Hepatocyte (in vitro differentiated cells): Measurements from ENCODE around the gene WASF2. TPM values are rescaled to one million over a fixed set of nuclear protein-coding genes. Genes with fewer than 3 reads are reported as not detected.

Experiments used
- DNase-seq: peaks from one replicate; pipeline ENCODE4 v3.0.0-alpha.2; 2016; ENCODE audit warnings: low spot score
- H2AFZ ChIP-seq: fragments of 200-600 bp; sonication (generic); 2 replicates; pipeline ENCODE4 v1.6.0; 2016; ENCODE audit warnings: antibody characterized with exemption, mild to moderate bottlenecking
- H3K27ac ChIP-seq: fragments of 200-600 bp; sonication (generic); 2 replicates; pipeline ENCODE4 v1.5.1; 2016; ENCODE audit warnings: mild to moderate bottlenecking
- H3K27me3 ChIP-seq: fragments of 200-600 bp; sonication (generic); 2 replicates; pipeline ENCODE4 v1.6.1; 2016
- H3K36me3 ChIP-seq: fragments of 200-600 bp; sonication (generic); replicated peaks from 2 replicates; pipeline ENCODE4 v1.5.1; 2016; ENCODE audit warnings: low read depth; ENCODE audit not compliant: insufficient read depth
- H3K4me1 ChIP-seq: fragments of 200-600 bp; sonication (generic); 2 replicates; pipeline ENCODE4 v1.5.1; 2016; ENCODE audit warnings: mild to moderate bottlenecking, moderate library complexity; ENCODE audit not compliant: insufficient read depth
- H3K4me2 ChIP-seq: fragments of 200-600 bp; sonication (generic); 2 replicates; pipeline ENCODE4 v1.6.0; 2016
- H3K4me3 ChIP-seq: fragments of 200-600 bp; sonication (generic); 2 replicates; pipeline ENCODE4 v1.5.1; 2016; ENCODE audit warnings: mild to moderate bottlenecking
- H3K79me2 ChIP-seq: fragments of 200-600 bp; sonication (generic); 2 replicates; pipeline ENCODE4 v1.6.0; 2017; ENCODE audit warnings: mild to moderate bottlenecking
- H3K9me2 ChIP-seq: fragments of 200-600 bp; sonication (generic); replicated peaks from 2 replicates; pipeline ENCODE4 v1.6.0; 2017; ENCODE audit warnings: mild to moderate bottlenecking; ENCODE audit not compliant: insufficient read depth
- H3K9me3 ChIP-seq: fragments of 200-600 bp; sonication (generic); 2 replicates; pipeline ENCODE4 v1.5.1; 2016; ENCODE audit warnings: low read depth, mild to moderate bottlenecking
- H4K20me1 ChIP-seq: fragments of 200-600 bp; sonication (generic); 2 replicates; pipeline ENCODE4 v1.6.0; 2016; ENCODE audit warnings: mild to moderate bottlenecking; ENCODE audit not compliant: insufficient read depth, poor library complexity, severe bottlenecking
- EZH2 ChIP-seq: fragments of 200-600 bp; sonication (generic); IDR thresholded peaks from 2 replicates; pipeline ENCODE4 v1.6.1; 2016; ENCODE audit warnings: antibody characterized with exemption, mild to moderate bottlenecking, borderline replicate concordance
- EZH2phosphoT487 ChIP-seq: fragments of 200-600 bp; sonication (generic); IDR thresholded peaks from one replicate; pipeline ENCODE4 v1.6.1; 2018; ENCODE audit warnings: antibody characterized with exemption, mild to moderate bottlenecking, low read depth, moderate library complexity; ENCODE audit not compliant: unreplicated experiment, severe bottlenecking
- WGBS: methylation state at CpG from one replicate; pipeline ENCODE4 v1.1.6; 2016; ENCODE audit warnings: low lambda C conversion rate; ENCODE audit errors: missing lambda C conversion rate; 5-methylcytosine and 5-hydroxymethylcytosine counted together
- polyA plus RNA-seq: library from polyadenylated mRNA; unstranded; fragments of >200 nt; fragmentation: Nextera tagmentation; extraction: Ambion mirVana; gene quantifications from 2 replicates; pipeline ENCODE4 v1.2.1, GENCODE V29; 2016
- total RNA-seq: library from RNA; depleted of rRNA; stranded (reverse); fragments of >200 nt; gene quantifications from 2 replicates; pipeline ENCODE4 v1.2.3, GENCODE V29; 2014
- TF ChIP-seq, protein P1 (sequence below): fragments of 200-600 bp; sonication (generic); IDR thresholded peaks from 2 replicates; pipeline ENCODE4 v1.5.1; 2016; ENCODE audit warnings: antibody characterized with exemption, mild to moderate bottlenecking; ENCODE audit not compliant: poor library complexity

The WASF2 gene
- total and polyA plus RNA-seq, 2 experiments from 2014 or later: 28.5 to 45.6 TPM

DNA sequence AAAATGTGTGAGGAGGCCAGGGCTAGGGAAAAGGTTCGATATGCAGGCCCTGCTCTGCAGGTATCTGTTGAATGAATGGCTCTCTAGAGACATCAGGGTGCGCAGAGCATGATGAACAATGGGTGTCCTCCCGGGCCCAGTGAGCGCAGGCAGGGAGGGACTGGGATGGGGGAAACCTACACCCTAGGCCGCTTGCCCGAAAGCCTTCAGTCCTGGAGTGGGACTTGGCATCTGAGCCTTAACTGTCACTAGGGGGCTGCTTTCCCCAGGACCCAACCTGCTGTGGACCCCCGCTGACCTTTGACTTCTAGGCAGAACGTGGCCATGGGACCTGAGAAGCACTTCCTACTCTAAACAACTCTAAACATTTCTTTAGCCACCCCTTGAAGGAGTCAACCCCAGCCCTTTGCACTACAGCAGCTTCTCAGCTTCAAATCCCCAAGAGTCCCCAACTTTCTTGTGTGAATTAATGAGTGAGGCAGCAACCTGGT lies 122.8 kb downstream of the WASF2 start:
- H3K4me1 ChIP-seq: peaks cover 7% of the 10 kb centered on the region
- no peaks in the 10 kb centered on the region for H3K36me3 ChIP-seq
- no peaks in the 10 kb centered on the region for H3K9me2 ChIP-seq
- H3K4me2 ChIP-seq: peak overlapping the region; percentile 98
- peak overlapping the region; percentile 90 for H3K27ac ChIP-seq
- no peaks in the 10 kb centered on the region for H3K27me3 ChIP-seq
- DNase-seq: no peak
- H4K20me1 ChIP-seq: no peaks in the 10 kb centered on the region
- peak overlapping the region; percentile 60 for H3K4me3 ChIP-seq
- no peaks in the 10 kb centered on the region for H3K79me2 ChIP-seq
- WGBS: 36% methylated on average over 8 of the region's 8 CpGs
- TF ChIP-seq, protein P1, sequence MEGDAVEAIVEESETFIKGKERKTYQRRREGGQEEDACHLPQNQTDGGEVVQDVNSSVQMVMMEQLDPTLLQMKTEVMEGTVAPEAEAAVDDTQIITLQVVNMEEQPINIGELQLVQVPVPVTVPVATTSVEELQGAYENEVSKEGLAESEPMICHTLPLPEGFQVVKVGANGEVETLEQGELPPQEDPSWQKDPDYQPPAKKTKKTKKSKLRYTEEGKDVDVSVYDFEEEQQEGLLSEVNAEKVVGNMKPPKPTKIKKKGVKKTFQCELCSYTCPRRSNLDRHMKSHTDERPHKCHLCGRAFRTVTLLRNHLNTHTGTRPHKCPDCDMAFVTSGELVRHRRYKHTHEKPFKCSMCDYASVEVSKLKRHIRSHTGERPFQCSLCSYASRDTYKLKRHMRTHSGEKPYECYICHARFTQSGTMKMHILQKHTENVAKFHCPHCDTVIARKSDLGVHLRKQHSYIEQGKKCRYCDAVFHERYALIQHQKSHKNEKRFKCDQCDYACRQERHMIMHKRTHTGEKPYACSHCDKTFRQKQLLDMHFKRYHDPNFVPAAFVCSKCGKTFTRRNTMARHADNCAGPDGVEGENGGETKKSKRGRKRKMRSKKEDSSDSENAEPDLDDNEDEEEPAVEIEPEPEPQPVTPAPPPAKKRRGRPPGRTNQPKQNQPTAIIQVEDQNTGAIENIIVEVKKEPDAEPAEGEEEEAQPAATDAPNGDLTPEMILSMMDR: no peak
- TF ChIP-seq EZH2: no peak
- TF ChIP-seq EZH2phosphoT487: no peak
- no peaks in the 10 kb centered on the region for H3K9me3 ChIP-seq
- H2AFZ ChIP-seq: peak overlapping the region; percentile 98

DNA sequence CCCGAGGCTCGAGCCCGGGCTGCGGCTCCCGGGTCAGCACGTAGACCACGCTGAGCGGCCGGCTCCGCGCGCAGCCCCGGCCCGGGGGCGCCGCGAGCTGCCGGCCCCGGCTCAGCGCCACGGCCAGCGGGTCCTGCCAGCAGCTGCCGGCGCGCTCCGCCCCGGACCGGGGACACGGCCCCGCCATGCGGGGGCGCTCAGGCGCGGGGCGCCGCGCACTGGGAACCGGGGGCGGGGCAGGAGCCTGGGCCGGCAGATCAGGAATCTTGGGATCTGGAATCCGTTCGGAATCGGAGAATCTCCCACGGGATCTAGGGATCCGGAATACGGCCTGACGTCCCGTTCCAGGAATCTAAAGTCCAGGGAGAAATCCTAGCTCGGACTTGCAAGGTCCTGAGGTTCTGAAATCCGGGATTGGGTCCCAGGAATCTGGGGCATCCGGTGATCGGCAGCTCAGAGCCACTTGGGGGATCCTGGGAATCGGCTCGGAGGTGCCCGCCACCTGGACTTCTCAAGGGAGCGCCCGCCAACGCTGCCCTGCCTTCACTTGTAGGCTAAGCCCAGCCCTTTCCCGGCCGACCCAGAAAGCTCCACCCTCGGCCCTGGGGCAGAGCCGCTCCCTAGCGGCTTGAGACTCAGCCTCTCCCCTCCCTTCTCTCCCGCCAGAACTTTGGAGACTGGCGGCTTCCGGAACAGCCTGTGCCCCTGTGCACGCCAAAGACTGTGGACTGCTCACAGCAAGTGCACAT lies 123.4 kb downstream of the WASF2 start, which contains the start of gene MAP3K6:
Gene MAP3K6, minus strand, starts transcription at position 551 of the 749 bp plus-strand sequence. Its CDS starts 364 bp downstream, at position 187.
- 1% methylated on average over 55 of the region's 67 CpGs for WGBS
- Histone ChIP-seq H3K9me3 (no peaks in the 10 kb centered on the region), H3K4me2 (peak within 1 kb of the TSS; percentile 98), H3K9me2 (no peaks in the 10 kb centered on the region), H4K20me1 (no peaks in the 10 kb centered on the region), H2AFZ (peak within 1 kb of the TSS; percentile 98), H3K79me2 (no peaks in the 10 kb centered on the region), H3K4me1 (peaks cover 7% of the 10 kb centered on the region), H3K27ac (peak within 1 kb of the TSS; percentile 90), H3K4me3 (peak within 1 kb of the TSS; percentile 60), H3K36me3 (no peaks in the 10 kb centered on the region), H3K27me3 (no peaks in the 10 kb centered on the region)
- no peak for TF ChIP-seq EZH2phosphoT487
- TF ChIP-seq, protein P1: peak; percentile 47
- peak; percentile 92 for DNase-seq

DNA sequence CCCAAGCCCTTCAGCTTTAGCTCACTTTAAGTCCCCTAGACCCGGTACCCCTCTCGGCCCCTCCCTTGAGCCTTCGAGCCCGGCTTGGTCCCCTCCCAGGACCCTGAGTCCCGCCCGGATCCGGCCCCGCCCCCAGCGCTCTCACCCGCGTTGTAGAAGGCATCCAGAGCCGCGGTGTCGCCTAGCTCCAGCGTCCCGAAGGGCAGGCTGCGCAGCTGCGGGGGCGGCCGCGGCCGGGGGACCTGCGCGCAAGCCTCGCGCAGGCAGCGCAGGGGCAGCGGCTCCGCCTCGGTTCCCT lies 123.9 kb downstream of the WASF2 start:
- TF ChIP-seq EZH2phosphoT487: no peak
- TF ChIP-seq, protein P1: no peak
- TF ChIP-seq EZH2: no peak
- DNase-seq: peak; percentile 87
- H3K36me3 ChIP-seq: no peaks in the 10 kb centered on the region
- H3K4me2 ChIP-seq: peak overlapping the region; percentile 98
- H3K9me3 ChIP-seq: no peaks in the 10 kb centered on the region
- no peaks in the 10 kb centered on the region for H3K9me2 ChIP-seq
- peak overlapping the region; percentile 64 for H2AFZ ChIP-seq
- H3K27ac ChIP-seq: peak overlapping the region; percentile 90
- H3K4me1 ChIP-seq: peaks cover 7% of the 10 kb centered on the region
- no peaks in the 10 kb centered on the region for H3K27me3 ChIP-seq
- no peaks in the 10 kb centered on the region for H4K20me1 ChIP-seq
- H3K79me2 ChIP-seq: no peaks in the 10 kb centered on the region
- H3K4me3 ChIP-seq: peak overlapping the region; percentile 47
- WGBS: 1% methylated on average over 21 of the region's 30 CpGs
